GM18498 (cell line): ENCODE data around the gene TSLP.

Experiments
- ATAC-seq: cut with Tn5 transposase; IDR thresholded peaks from one replicate; pipeline ENCODE4 v1.9.1; 2021; ENCODE audit warnings: mild to moderate bottlenecking, moderate library complexity; ENCODE audit not compliant: unreplicated experiment

TSLP gene

DNA sequence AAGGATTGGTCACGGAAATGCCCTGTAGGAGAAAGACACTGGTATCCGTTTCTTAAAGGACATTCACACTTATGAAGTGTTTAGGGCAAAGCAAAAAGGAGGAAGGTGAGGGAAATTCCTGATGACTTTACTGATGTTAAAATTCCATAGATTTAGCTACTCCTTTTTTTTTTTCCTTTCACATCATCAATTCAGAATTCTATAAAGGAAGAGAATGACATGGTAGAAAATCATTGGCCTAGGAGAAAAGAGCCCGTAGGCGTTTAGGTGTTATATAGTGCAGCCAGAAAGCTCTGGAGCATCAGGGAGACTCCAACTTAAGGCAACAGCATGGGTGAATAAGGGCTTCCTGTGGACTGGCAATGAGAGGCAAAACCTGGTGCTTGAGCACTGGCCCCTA lies at the start of gene TSLP:
Gene TSLP, plus strand, starts transcription at position 301 of the 400 bp plus-strand sequence. CDS start 178 bp downstream, outside the sequence.
- ATAC-seq = no peak

GRCh38 chr5:111022301-111022700 lies 49.2 kb upstream of the TSLP start:
- no peak for ATAC-seq

- ATAC-seq = no peak
Measured at GRCh38 chr5:111028865-111029264, 42.6 kb upstream of the TSLP start.

GRCh38 chr5:111043712-111044506 lies 27.6 kb upstream of the TSLP start:
- no peak for ATAC-seq

DNA sequence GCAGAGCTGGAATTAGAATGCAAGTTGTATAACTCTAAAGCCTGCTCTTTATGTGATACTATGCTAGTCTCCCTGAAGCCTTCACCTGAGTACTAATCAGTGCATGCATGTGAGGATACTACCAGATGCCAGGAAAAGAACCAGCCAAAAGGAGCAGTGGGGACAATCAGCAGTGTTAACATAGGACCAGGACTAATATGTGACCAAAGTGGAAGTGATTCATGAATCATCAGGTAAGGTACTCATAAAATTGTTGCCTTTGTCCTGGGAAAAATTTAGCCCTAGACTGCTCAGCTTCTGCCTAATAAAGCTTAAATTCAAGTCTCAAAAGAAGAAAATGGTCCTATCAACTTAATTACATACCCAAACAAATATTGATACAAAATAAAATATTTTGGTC lies 13.4 kb upstream of the TSLP start:
- ATAC-seq = no peak

GRCh38 chr5:111060169-111060568 lies 11.3 kb upstream of the TSLP start:
- no peak for ATAC-seq

DNA sequence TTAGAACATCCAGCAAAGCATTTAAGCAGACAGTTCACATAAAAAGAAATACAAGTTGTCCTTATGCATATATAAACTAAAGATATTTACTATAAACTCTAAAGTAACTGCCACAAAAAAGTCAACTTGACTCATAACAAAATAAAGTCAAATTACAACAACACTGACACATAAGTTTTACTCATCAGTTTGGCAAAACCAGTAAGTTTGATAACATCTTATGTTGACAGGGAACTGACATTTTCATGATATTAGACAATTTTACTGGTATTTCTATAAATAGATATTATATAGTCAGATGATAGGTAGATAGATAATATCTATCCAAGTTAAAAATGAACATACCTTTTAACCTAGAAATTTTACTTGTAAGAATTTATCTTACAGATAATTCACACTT lies 9.9 kb upstream of the TSLP start:
- no peak for ATAC-seq

- ATAC-seq = no peak
Measured at GRCh38 chr5:111063709-111064322, 7.7 kb upstream of the TSLP start.

- no peak for ATAC-seq
Measured at GRCh38 chr5:111066261-111066938, 5.1 kb upstream of the TSLP start.

- no peak for ATAC-seq
Measured at GRCh38 chr5:111068213-111068612, 3.3 kb upstream of the TSLP start.

DNA sequence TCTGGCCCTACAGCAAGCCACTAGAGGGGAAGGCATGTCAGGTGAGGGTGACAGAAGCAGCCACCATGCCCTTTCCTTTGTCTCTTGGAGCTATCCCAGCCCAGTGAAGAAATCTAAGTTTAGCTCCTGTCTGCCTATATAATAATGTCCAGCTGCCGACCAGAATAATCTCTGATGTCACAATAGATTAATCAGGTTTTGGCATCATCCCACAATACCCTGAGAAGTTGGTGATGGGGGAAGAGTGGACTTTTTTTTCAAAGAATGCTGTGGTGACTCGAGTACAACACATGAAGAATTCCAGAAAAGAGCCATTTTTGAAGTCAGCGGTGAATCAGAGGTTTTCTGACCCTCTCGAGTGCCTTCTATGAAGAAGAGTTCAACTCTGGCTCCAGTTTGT lies 1.7 kb upstream of the TSLP start:
- ATAC-seq = no peak

GRCh38 chr5:111070272-111071134 lies 1.0 kb upstream of the TSLP start:
- ATAC-seq = peak; percentile 53

- peak; percentile 84 for ATAC-seq
Measured at GRCh38 chr5:111072949-111073682, 1.6 kb downstream of the TSLP start.

- ATAC-seq = no peak
Measured at GRCh38 chr5:111074244-111074643, 2.7 kb downstream of the TSLP start.

GRCh38 chr5:111075520-111075919 lies 4.0 kb downstream of the TSLP start:
- ATAC-seq = no peak

GRCh38 chr5:111076091-111076490 lies 4.6 kb downstream of the TSLP start:
- ATAC-seq = no peak

DNA sequence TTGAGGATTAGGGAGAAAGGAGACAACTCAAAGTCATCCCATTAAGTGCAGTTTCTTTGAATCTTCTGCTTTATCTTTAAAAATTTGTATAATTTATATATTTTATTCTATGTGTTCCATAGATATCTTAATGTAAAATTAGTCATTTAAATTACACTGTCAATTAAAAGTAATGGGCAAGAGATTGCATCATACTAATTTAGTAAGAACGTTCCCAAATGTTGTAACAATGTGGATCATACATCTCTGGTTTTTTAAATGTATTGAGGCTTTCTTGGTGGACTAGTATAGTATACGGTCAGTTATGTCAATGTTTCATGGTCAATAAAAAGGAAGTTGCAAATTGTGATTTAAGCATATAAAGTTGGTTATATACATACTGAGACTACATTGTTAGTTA lies 6.2 kb downstream of the TSLP start:
- no peak for ATAC-seq

GRCh38 chr5:111079846-111080245 lies 8.3 kb downstream of the TSLP start:
- no peak for ATAC-seq

DNA sequence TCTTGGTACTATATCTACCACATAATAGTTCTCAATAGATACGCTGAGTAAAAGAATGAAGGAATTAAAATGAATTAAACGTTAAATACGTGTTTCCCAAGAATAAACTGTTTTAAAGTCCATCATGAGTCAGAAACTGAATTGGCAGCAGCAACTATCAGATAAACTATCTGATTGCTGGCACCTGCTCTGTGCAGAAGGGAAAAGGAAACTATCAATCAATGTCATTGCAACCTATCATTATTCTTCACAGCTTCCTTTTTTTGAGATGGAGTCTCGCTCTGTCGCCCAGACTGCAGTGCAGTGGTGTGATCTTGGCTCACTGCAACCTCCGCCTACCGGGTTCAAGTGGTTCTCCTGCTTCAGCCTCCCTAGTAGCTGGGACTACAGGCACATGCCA lies 11.8 kb downstream of the TSLP start:
- ATAC-seq = no peak
